Erythroblast (primary cell): Measurements from ENCODE around the gene SPNS3.

ENCODE experiments used
- GATA1 ChIP-seq: IDR thresholded peaks from 2 replicates; pipeline ENCODE4 v1.6.1; 2011; ENCODE audit warnings: low read depth, mild to moderate bottlenecking, control low read depth, low read length, moderate library complexity
- POLR2A ChIP-seq: IDR thresholded peaks from 2 replicates; pipeline ENCODE4 v1.6.1; 2011; ENCODE audit warnings: mild to moderate bottlenecking, low read length

GRCh38 chr17:4513113-4514032 is 79.6 kb downstream of the SPNS3 start:
- no peak for TF ChIP-seq POLR2A
- no peak for TF ChIP-seq GATA1
